HT1080 (cell line): ENCODE data around the gene FCAMR. TPM values are rescaled to one million over a fixed set of nuclear protein-coding genes. Genes with fewer than 3 reads are reported as not detected.

Source experiments
- DNase-seq: peaks from one replicate; pipeline ENCODE4 v3.0.0-alpha.2; 2015; ENCODE audit warnings: low read depth
- total RNA-seq: library from RNA; depleted of rRNA; stranded (reverse); fragments of >200 nt; shearing (Covaris generic); gene quantifications from 2 replicates; pipeline ENCODE4 v1.2.3, GENCODE V29; 2014; rRNA removed

Gene FCAMR
- total RNA-seq, 1 experiment from 2014 or later = not detected

- DNase-seq = peak; percentile 70
These were observed 57.7 kb downstream of the FCAMR start for GRCh38 chr1:206912445-206913095.

- peak; percentile 83 for DNase-seq
These were observed 59.1 kb downstream of the FCAMR start for GRCh38 chr1:206911064-206911663.

GRCh38 chr1:206909883-206910318 is 60.4 kb downstream of the FCAMR start:
- DNase-seq = no peak

- no peak for DNase-seq
These were observed 60.9 kb downstream of the FCAMR start for GRCh38 chr1:206909161-206909882.

- DNase-seq = no peak
These were observed 62.2 kb downstream of the FCAMR start for GRCh38 chr1:206908038-206908437.

Other genes starting within 250 kb of the FCAMR start
- gene IL19, start 199.7 kb downstream of the FCAMR start, total RNA-seq = 0.57 TPM in 1 of 2 replicates, not detected in the other
- not detected in 2 replicates for gene IL10, start 198.0 kb downstream of the FCAMR start, total RNA-seq
- not detected in 2 replicates for gene IL20, start 104.8 kb downstream of the FCAMR start, total RNA-seq
- 17.2 and 19.8 TPM in 2 replicates for gene IL24, start 73.0 kb downstream of the FCAMR start, total RNA-seq
- gene FCMR, start 48.5 kb downstream of the FCAMR start, total RNA-seq = not detected in 2 replicates
- gene PIGR, start 24.0 kb downstream of the FCAMR start, total RNA-seq = 0.13 TPM in 1 of 2 replicates, not detected in the other
- 0.20 and 0.59 TPM in 2 replicates for gene C1orf116, start 62.3 kb upstream of the FCAMR start, total RNA-seq
- 9.6 and 9.8 TPM in 2 replicates for gene YOD1, start 80.7 kb upstream of the FCAMR start, total RNA-seq
- 0.07 and 0.11 TPM in 2 replicates for gene PFKFB2, start 82.8 kb upstream of the FCAMR start, total RNA-seq
- not detected in 2 replicates for gene C4BPB, start 118.4 kb upstream of the FCAMR start, total RNA-seq
- not detected in 2 replicates for gene C4BPA, start 133.8 kb upstream of the FCAMR start, total RNA-seq